Brain pericyte (primary cell): Measurements from ENCODE around the gene MEGF6.

Source experiments
- DNase-seq: peaks from one replicate; pipeline ENCODE4 v3.0.0-alpha.2; 2012; ENCODE audit warnings: low read depth, low spot score

The MEGF6 gene

GRCh38 chr1:3609769-3610526 is 1.4 kb downstream of the MEGF6 start:
- DNase-seq: no peak

GRCh38 chr1:3609016-3609768 is 2.1 kb downstream of the MEGF6 start:
- no peak for DNase-seq

- no peak for DNase-seq
Measured at GRCh38 chr1:3608154-3608553, 3.2 kb downstream of the MEGF6 start.

- DNase-seq: no peak
Measured at GRCh38 chr1:3607703-3608065, 3.6 kb downstream of the MEGF6 start.

- no peak for DNase-seq
Measured at GRCh38 chr1:3606779-3607702, 4.3 kb downstream of the MEGF6 start.

GRCh38 chr1:3604997-3605823 is 6.1 kb downstream of the MEGF6 start:
- no peak for DNase-seq

GRCh38 chr1:3604468-3604974 is 6.8 kb downstream of the MEGF6 start:
- no peak for DNase-seq

GRCh38 chr1:3603571-3604467 is 7.5 kb downstream of the MEGF6 start:
- DNase-seq: no peak

GRCh38 chr1:3603156-3603555 is 8.2 kb downstream of the MEGF6 start:
- DNase-seq: no peak

- no peak for DNase-seq
Measured at GRCh38 chr1:3602375-3602774, 8.9 kb downstream of the MEGF6 start.

- no peak for DNase-seq
Measured at GRCh38 chr1:3601743-3602142, 9.6 kb downstream of the MEGF6 start.

GRCh38 chr1:3600354-3600753 is 11.0 kb downstream of the MEGF6 start:
- no peak for DNase-seq

GRCh38 chr1:3599816-3600215 is 11.5 kb downstream of the MEGF6 start:
- DNase-seq: no peak

GRCh38 chr1:3599286-3599811 is 12.0 kb downstream of the MEGF6 start:
- DNase-seq: no peak

- no peak for DNase-seq
Measured at GRCh38 chr1:3598522-3599285, 12.6 kb downstream of the MEGF6 start.

- DNase-seq: no peak
Measured at GRCh38 chr1:3598051-3598491, 13.2 kb downstream of the MEGF6 start.

GRCh38 chr1:3597599-3597964 is 13.7 kb downstream of the MEGF6 start:
- no peak for DNase-seq

GRCh38 chr1:3596663-3597598 is 14.4 kb downstream of the MEGF6 start:
- no peak for DNase-seq
